Measurements from ENCODE around the gene VAMP2. TPM values are rescaled to one million over a fixed set of nuclear protein-coding genes. Genes with fewer than 3 reads are reported as not detected.

VAMP2 gene
- total and polyA plus RNA-seq, 2 donors (not counting 1 experiment from before 2014, with no cell fraction given): 162 to 209 TPM

GRCh38 chr17:8138672-8139371 lies 23.9 kb downstream of the VAMP2 start:
- Mint-ChIP-seq H3K9me3 (ENCODE audit: insufficient read depth) (no peaks in the 10 kb centered on the region), H3K4me3 (no peak overlapping the region), H3K27ac (no peak overlapping the region), H3K27me3 (no peaks in the 10 kb centered on the region), H3K4me1 (peaks cover 2% of the 10 kb centered on the region)
- Histone ChIP-seq H3K9ac (ENCODE audit: low read length) (peak overlapping the region; percentile 65), H3K4me2 (replicated peaks; ENCODE audit: low read depth, low read length, poor library complexity, severe bottlenecking) (peak overlapping the region; percentile 70), H2AFZ (ENCODE audit: insufficient read depth, low read depth, low read length, poor library complexity, severe bottlenecking) (peak overlapping the region; percentile 14), H4K20me1 (ENCODE audit: control insufficient read depth, insufficient read depth, low read length, poor library complexity, severe bottlenecking) (peaks cover 7% of the 10 kb centered on the region), H3K4me1 (ENCODE audit: control insufficient read depth in 2 of 2, insufficient read depth in 2 of 2, low read length in 2 of 2) (peaks cover 10 to 20% of the 10 kb centered on the region in 2 donors), H3K27me3 (replicated peaks in 1 of 4; ENCODE audit: control extremely low read depth in 1 of 4, control insufficient read depth in 3 of 4, insufficient read depth in 4 of 4, low read length in 3 of 4) (no peaks in the 10 kb centered on the region), H3K36me3 (replicated peaks in 1 of 2; ENCODE audit: control extremely low read depth in 1 of 2, control insufficient read depth in 1 of 2, extremely low read depth in 1 of 2, insufficient read depth in 2 of 2, low read length in 1 of 2) (peaks cover 0 to 28% of the 10 kb centered on the region in 2 experiments), H3K9me3 (ENCODE audit: control extremely low read depth in 1 of 3, control insufficient read depth in 2 of 3, insufficient read depth in 1 of 3, low read length in 2 of 3) (no peaks in the 10 kb centered on the region), H3K4me3 (ENCODE audit: control extremely low read depth in 1 of 5, extremely low read depth in 1 of 5, insufficient read depth in 1 of 5, low read depth in 2 of 5, low read length in 4 of 5) (peak overlapping the region; percentile 62 to 84 (median 72)), H3K79me2 (ENCODE audit: control insufficient read depth, insufficient read depth, low read length) (no peaks in the 10 kb centered on the region), H3K27ac (ENCODE audit: low read length in 2 of 2) (peak overlapping the region; percentile 84 to 98)
- intact Hi-C loops (cut with micrococcal nuclease): loop anchor here (1.0 kb wide), 10 partner anchors 12 to 161 kb away; partner anchors contain the start of genes PFAS and SLC25A35
- TF ChIP-seq EZH2 (IDR thresholded peaks at IDR 0.05; ENCODE audit: borderline replicate concordance, insufficient read depth, low read depth, low read length, poor library complexity, severe bottlenecking): no peak
- peak; percentile 94 for TF ChIP-seq CTCF (IDR thresholded peaks at IDR 0.05)
- POLR2A ChIA-PET: interaction anchor here (0.6 to 2.8 kb wide), 19 partner anchors 9 to 1086 kb away, joined by 3 to 36 read pairs (median 6); partner anchors contain the start of genes BORCS6, CTC1, HES7 and PER1
- DNase-seq: peak; percentile 98
- peak; percentile 96 for ATAC-seq (ENCODE audit: low read depth)
- CTCF ChIA-PET: interaction anchor here (1.1 to 7.2 kb wide), 22 partner anchors 9 to 162 kb away, joined by 3 to 86 read pairs (median 8); partner anchors contain the start of genes ALOXE3, HES7, PER1 and SLC25A35
- WGBS (ENCODE audit: insufficient coverage): under 1% methylated on average over 43 of the region's 46 CpGs

DNA sequence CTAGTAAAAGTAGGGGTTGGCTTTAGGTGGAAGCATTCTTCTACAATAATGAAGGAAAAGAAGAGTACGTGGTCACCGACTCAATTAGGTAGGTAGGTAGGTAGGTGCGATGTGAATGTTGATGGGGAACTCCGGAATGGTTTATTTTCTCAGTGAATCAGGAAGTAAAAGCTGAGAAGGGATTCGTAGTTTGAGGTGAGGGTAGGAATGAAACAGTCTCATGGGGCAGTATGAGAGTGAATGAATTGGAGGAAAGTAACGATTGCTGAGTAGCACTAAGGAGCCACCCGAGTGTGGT lies 24.4 kb downstream of the VAMP2 start:
- Histone ChIP-seq H3K4me3 (ENCODE audit: control extremely low read depth in 1 of 5, extremely low read depth in 1 of 5, insufficient read depth in 1 of 5, low read depth in 2 of 5, low read length in 4 of 5) (peak overlapping the region; percentile 40 to 84 (median 63)), H3K4me1 (ENCODE audit: control insufficient read depth in 2 of 2, insufficient read depth in 2 of 2, low read length in 2 of 2) (peaks cover 10 to 20% of the 10 kb centered on the region in 2 donors), H3K36me3 (replicated peaks in 1 of 2; ENCODE audit: control extremely low read depth in 1 of 2, control insufficient read depth in 1 of 2, extremely low read depth in 1 of 2, insufficient read depth in 2 of 2, low read length in 1 of 2) (peaks cover 0 to 23% of the 10 kb centered on the region in 2 experiments), H2AFZ (ENCODE audit: insufficient read depth, low read depth, low read length, poor library complexity, severe bottlenecking) (peak overlapping the region; percentile 14), H3K9me3 (ENCODE audit: control extremely low read depth in 1 of 3, control insufficient read depth in 2 of 3, insufficient read depth in 1 of 3, low read length in 2 of 3) (no peaks in the 10 kb centered on the region), H3K9ac (ENCODE audit: low read length) (peak overlapping the region; percentile 65), H3K79me2 (ENCODE audit: control insufficient read depth, insufficient read depth, low read length) (no peaks in the 10 kb centered on the region), H4K20me1 (ENCODE audit: control insufficient read depth, insufficient read depth, low read length, poor library complexity, severe bottlenecking) (peaks cover 7% of the 10 kb centered on the region), H3K4me2 (replicated peaks; ENCODE audit: low read depth, low read length, poor library complexity, severe bottlenecking) (peak overlapping the region; percentile 70), H3K27me3 (replicated peaks in 1 of 4; ENCODE audit: control extremely low read depth in 1 of 4, control insufficient read depth in 3 of 4, insufficient read depth in 4 of 4, low read length in 3 of 4) (no peaks in the 10 kb centered on the region), H3K27ac (ENCODE audit: low read length in 2 of 2) (peak overlapping the region; percentile 84 to 98)
- no peak overlapping the region for H3K27ac Mint-ChIP-seq
- TF ChIP-seq CTCF (IDR thresholded peaks at IDR 0.05) (no peak), EZH2 (IDR thresholded peaks at IDR 0.05; ENCODE audit: borderline replicate concordance, insufficient read depth, low read depth, low read length, poor library complexity, severe bottlenecking) (no peak)
- intact Hi-C loops (cut with micrococcal nuclease): loop anchor here (1.0 kb wide), 6 partner anchors 12 to 162 kb away; no protein-coding TSS in a partner anchor
- no peaks in the 10 kb centered on the region for H3K9me3 Mint-ChIP-seq (ENCODE audit: insufficient read depth)
- no peaks in the 10 kb centered on the region for H3K27me3 Mint-ChIP-seq
- DNase-seq (no peak), ATAC-seq (ENCODE audit: low read depth) (no peak)
- ChIA-PET CTCF (interaction anchor here (0.7 to 7.2 kb wide), 26 partner anchors 9 to 162 kb away, joined by 3 to 86 read pairs (median 6); partner anchors contain the start of genes ALOXE3, HES7, PER1 and SLC25A35), POLR2A (interaction anchor here (0.6 to 2.8 kb wide), 15 partner anchors 10 to 487 kb away, joined by 3 to 36 read pairs (median 7); partner anchors contain the start of genes BORCS6, CTC1, HES7 and PER1)
- peaks cover 2% of the 10 kb centered on the region for H3K4me1 Mint-ChIP-seq
- 0% methylated on average over 7 of the region's 7 CpGs for WGBS (ENCODE audit: insufficient coverage)
- no peak overlapping the region for H3K4me3 Mint-ChIP-seq

Data from B cell (primary cell).